Measurements from ENCODE around the gene KLHL14. TPM values are rescaled to one million over a fixed set of nuclear protein-coding genes. Genes with fewer than 3 reads are reported as not detected.

Gene KLHL14
- total RNA-seq, 2 experiments from 2014 or later, result not detected

DNA sequence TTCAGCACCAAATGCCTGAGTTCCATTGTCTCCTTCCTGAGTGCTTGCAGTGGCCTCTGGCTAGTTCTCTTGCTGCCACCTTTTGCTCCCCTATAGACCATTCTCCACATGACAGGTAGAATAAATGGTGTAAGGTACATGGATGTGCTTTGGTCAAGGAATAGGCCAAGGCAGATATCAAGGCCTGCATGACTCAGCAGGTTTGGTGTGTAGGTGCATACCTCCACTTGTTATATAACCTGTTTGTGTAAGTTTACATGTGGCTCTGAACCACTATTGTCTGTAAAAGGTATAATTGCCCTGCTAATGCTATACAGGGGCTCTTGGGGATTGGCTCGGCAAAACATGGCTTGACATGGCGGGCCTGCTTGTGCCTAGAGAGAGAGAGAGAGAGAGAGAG lies 143.5 kb downstream of the KLHL14 start:
- Mint-ChIP-seq H3K27ac (no peak overlapping the region), H3K9me3 (peaks cover 1% of the 10 kb centered on the region), H3K4me3 (no peak overlapping the region), H3K27me3 (no peaks in the 10 kb centered on the region), H3K4me1 (no peaks in the 10 kb centered on the region), H3K36me3 (no peaks in the 10 kb centered on the region)
- ATAC-seq (ENCODE audit: low read depth) (no peak), DNase-seq (no peak)
- POLR2A ChIA-PET, result no interaction called here

DNA sequence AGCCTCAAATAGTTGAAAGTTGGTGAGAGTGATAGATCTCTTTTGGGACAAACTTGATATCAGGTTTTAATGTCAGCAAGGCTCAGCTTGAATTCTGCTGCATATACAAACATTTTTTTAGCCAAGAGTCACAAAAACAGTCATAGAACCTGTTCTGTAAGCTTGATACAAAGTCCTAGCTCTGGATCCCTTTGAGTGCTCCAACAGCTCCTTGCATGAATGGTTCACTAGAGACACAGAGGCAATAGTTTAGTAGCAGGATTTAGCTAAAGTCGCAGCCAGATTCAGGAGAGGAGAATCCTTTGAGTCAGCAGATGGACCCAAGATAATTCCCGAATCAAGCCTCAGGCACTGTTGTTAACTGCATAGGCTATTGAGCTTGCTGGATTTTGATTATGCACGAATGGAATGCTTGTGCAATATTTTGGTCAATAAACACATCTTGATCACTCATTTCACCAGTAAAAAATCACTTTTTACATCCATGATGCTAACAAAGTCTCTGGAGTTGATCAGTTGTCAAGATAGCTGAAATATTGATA lies 148.6 kb downstream of the KLHL14 start:
- no peaks in the 10 kb centered on the region for H3K36me3 Mint-ChIP-seq
- no peaks in the 10 kb centered on the region for H3K27me3 Mint-ChIP-seq
- H3K4me3 Mint-ChIP-seq, result no peak overlapping the region
- no peaks in the 10 kb centered on the region for H3K4me1 Mint-ChIP-seq
- ATAC-seq (ENCODE audit: low read depth) (no peak), DNase-seq (no peak)
- no peak overlapping the region for H3K27ac Mint-ChIP-seq
- H3K9me3 Mint-ChIP-seq, result no peaks in the 10 kb centered on the region
- POLR2A ChIA-PET, result no interaction called here

DNA sequence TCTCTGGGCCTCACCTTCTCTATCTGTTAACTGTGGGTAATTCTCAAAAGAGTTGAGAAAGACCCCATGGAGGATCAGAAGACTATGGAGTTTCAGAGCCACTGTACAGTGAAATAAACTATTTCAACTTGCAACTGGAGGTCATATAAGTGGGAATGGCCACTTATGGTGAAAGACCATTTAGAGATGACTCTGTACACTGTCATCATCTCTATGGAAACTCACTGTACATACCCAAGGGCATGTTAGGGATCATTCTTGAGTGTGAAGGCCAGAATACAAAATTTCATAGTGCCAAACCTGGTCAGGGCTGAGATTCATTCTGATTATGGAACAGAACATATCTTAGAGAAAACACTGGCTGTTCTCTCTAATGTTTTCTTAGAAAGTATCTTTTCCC lies 149.3 kb downstream of the KLHL14 start:
- Mint-ChIP-seq H3K27ac (no peak overlapping the region), H3K4me3 (no peak overlapping the region), H3K36me3 (no peaks in the 10 kb centered on the region), H3K9me3 (no peaks in the 10 kb centered on the region), H3K27me3 (no peaks in the 10 kb centered on the region), H3K4me1 (no peaks in the 10 kb centered on the region)
- POLR2A ChIA-PET, result no interaction called here
- DNase-seq, result no peak
- no peak for ATAC-seq (ENCODE audit: low read depth)
